SK-N-SH treated with all-trans-retinoic acid at 6 μM for 48 hours (cell line): ENCODE results near the gene NONO.
"Not testable (repeated sequence)": the region's sequence is repeated elsewhere in the genome, so short reads cannot be mapped to it uniquely, and the experiment has no call there.

Experiments used
- PPARA ChIP-seq: fragments of 250-450 bp; sonication (Bioruptor Pico); IDR thresholded peaks from 2 replicates; pipeline ENCODE4 v1.5.0; 2020; ENCODE audit warnings: mild to moderate bottlenecking, borderline replicate concordance
- ZFP30 ChIP-seq: fragments of 450-650 bp; formaldehyde crosslinking; IDR thresholded peaks from 2 replicates; pipeline ENCODE4 v1.5.0; 2022; ENCODE audit warnings: mild to moderate bottlenecking, moderate library complexity

DNA sequence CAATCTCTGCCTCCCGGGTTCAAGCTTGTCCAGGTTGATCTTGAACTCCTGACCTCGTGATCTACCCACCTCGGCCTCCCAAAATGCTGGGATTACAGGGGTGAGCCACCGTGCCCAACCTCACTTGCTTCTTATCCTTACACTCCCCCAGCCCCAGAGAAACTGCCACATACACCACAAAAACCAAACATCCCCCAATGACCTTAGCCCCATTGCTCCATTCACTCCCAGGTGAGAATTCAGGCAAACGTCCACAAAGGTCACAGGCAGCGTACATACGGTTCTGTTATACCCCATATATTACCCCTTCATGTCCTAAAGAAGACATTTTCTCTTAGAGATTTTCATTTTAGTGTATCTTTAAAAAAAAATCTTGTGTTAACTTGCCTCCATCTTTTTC is 17.1 kb downstream of the NONO start:
- not testable (repeated sequence) for TF ChIP-seq PPARA, ZFP30 (CRISPR knock-in tag)
